Left hindlimb (tissue), 1 donor: ENCODE data around the gene BTBD1.
A peak's percentile ranks its signal among the peaks of the same experiment; 100 is the strongest.
"Not testable (repeated sequence)": the region's sequence is repeated elsewhere in the genome, so short reads cannot be mapped to it uniquely, and the experiment has no call there.

ENCODE experiments used
- DNase-seq: peaks from one replicate; pipeline ENCODE4 v3.0.0-alpha.2; 2018

The BTBD1 gene

DNA sequence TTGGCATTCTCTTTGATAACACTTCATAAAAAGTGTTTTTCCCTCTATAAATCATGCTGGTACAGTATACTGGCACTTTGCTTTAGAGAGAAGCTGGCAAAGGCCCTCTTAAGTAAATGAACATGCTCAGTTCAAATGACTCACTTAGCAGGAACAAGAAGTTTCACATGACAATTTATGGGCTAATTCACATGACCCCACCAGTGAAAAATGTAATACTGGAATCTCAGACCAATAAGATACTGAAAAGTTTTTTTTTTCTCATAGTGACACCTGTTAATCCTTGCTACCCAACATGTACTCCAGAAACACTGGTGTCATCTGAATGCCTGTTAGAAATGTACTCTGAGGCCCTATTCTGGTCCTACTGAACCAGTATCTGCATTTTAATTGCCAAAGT, 13.9 kb downstream of the BTBD1 start:
- no peak for DNase-seq

DNA sequence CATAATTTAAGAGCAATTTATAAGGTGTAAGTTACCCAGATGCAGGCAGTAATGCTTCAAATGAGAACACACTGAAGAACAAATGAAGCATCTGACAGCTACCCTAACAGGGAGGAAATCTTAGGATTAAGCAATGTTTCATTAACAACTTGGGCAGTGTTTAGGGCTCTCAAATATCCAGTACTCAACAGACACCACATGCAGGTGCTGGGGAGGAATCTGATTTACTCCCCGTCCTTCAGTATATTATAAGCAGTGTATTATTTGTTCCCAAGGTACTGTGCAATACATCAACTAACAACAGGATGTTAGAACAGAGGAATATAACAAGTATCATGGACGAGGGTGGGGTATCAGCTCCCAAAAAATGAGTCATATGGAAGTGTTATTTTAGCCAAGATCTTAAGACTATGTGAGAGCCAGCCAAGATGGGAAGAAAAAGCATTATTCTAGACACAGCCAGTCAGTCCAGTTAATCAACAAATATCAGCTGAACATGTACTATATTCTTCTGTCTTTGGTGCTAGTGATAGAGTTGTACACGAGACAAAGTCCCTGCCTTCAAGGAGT, 20.4 kb downstream of the BTBD1 start:
- no peak for DNase-seq

DNA sequence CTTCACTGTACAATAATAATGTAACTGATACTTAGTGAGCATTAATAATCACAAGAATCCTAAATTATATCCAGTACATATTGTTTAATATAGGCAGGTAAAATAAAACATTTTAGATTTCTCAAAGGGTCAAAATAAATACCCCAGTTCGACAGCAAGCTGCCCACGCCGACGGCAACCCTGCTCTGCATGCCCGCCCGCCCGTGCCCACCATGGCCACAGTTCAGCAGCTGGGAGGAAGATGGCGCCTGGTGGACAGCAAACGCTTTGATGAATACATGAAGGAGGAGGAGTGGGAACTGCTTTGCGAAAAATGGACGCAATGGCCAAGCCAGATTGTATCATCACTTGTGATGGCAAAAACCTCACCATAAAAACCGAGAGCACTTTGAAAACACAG, 22.9 kb downstream of the BTBD1 start:
- DNase-seq = no peak

DNA sequence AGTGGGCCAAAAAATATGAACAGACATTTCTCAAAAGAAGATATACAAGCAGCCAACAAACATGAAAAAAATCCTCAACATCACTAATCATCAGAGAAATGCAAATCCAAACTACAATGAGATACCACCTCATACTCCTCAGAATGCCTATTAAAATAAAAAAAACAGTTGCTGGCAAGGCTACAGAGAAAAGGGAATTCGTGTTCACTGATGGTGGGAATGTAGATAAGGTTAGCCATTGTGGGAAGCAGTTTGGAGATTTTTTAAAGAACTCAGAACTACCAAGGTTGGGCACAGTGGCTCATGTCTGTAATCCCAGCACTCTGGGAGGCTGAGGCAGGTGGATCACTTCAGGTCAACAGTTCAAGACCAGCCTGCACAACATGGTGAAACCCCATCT, 27.8 kb downstream of the BTBD1 start:
- no peak for DNase-seq

DNA sequence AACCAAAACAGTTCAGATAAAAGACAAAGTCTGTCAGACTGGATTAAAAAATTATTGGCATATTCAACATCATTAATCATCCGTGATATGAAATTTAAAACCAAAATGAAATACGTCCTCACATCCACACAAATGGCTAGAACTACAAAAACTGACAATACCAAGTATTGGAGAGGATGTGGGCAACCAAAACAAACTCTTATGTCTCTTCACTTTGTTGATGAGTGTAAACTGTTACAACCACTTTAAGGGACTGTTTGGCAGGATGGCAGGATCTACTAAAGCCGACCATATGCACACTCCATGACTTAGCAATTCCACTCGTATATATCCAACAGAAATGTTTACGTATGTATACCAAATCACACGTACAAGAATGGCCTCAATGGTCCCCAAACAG, 30.8 kb downstream of the BTBD1 start:
- DNase-seq = no peak

DNA sequence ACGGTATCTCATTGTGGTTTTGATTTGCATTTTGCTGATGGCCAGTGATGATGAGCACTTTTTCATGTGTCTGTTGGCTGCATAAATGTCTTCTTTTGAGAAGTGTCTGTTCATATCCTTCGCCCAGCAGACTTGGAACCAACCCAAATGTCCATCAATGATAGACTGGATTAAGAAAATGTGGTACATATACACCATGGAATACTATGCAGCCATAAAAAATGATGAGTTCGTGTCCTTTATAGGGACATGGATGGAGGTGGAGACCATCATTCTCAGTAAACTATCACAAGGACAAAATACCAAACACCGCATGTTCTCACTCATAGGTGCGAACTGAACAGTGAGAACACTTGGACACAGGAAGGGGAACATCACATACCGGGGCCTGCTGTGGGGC, 35.8 kb downstream of the BTBD1 start:
- DNase-seq = not testable (repeated sequence)

DNA sequence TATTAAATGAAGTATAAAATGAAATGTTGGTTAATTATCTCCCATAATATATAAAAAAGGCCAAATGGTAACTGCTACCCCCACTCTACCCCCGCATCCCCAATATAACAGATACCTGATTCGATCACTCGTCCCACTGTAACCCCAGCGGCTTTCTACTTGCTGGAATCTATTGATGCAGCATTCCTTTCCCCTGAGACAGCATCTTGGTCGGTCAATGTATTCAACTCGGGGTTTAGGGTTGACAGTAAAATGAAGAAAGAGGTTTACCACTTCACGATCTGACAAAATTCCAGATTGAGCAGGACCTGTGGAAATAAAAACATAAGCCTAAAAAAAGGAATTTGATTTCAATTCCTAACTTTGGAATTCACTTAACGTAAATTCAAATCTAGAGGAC, 37.0 kb downstream of the BTBD1 start:
- DNase-seq = no peak

DNA sequence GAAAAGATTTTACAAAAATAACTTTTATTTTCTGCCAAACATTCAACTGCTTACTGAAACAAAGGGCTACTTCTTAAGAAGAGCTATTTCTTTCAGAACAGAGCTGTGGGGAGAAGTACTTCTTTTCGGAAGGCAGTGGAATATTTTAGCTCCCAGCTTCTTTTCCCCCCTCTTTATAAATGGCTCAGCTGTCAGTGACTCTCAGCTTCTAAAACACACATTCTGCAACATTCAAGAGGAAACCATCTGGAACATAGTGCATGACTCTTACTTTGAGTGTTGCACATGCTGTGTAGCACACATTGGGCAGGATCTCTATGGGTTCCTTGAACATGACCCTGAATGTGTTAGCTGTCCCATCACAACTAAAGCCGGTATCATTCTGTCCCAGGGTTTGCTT, 48.6 kb downstream of the BTBD1 start:
- DNase-seq = no peak

DNA sequence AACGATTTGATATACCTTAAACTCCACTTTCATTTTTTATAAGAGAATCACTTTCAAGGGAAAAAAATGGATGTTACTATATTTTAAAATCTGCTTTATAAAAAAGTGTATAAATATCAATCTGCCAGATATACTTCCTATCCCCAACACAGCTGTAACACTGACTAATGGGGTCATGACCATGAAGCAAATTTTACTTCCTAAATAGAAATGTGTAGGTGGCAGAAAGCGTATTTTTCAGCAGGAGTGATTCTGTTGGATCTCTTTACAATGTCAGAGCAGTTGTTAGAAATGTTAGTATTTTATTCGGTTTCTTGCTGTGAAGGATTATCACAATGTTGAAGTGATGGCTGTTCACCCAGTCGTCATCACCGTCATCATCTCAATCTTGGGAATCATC, 50.1 kb downstream of the BTBD1 start:
- DNase-seq = no peak

DNA sequence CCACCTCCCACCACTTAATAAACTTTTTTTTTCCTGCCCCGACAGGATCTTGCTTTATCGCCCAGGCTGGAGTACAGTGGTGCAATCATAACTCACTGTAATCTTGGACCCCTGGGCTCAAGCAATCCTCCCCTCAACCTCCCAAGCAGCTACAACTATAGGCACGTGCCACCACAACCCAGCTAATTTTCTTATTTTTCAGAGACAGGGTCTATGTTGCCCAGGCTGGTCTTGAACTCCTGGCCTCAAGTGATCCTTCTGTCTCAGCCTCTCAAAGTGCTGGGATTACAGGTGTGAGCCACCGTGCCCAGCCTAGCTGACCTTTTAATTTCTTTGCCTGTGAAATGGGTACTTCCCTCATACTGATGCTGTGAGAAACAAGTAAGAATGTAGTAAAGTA, 51.7 kb downstream of the BTBD1 start:
- DNase-seq = no peak

DNA sequence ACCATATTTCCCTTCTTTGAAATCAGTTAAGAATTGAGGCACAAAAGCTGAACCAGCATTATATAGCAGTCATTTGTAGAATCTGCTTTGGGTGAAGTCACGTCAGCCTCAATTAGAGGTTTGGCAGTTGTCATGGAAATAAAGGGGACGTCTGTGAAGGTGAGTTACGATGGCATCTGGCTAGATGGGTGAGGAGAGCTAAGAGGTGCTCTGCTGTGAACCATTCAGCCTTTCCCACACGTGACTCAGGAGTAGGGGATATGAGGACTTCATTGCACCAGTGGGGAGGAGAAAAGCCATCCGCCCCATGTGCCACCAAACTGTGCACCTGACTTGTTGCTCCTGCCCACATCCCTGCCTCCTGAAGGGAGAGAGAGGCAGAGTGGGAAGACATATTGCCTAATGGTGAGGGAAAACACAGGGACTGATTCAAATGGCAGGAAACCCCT, 52.8 kb downstream of the BTBD1 start:
- no peak for DNase-seq

DNA sequence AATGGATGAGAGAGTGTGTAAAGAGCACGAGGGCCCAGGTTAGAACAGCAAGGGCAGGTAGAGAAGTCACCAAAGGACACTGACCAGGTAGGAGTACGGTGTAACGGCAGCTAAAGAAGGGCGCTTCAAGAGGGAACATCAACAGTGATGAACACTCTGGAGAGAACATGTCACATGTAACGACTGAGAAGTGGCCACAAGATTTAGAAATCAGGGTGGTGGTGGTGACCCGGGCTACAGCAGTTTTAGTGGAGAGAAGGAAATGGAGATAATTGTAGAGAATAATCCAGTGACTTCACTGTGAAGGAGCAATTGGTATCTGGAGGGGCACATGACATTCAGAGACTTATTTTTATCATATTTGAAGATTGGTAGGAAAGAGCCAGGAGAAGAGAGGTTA, 54.4 kb downstream of the BTBD1 start:
- no peak for DNase-seq

DNA sequence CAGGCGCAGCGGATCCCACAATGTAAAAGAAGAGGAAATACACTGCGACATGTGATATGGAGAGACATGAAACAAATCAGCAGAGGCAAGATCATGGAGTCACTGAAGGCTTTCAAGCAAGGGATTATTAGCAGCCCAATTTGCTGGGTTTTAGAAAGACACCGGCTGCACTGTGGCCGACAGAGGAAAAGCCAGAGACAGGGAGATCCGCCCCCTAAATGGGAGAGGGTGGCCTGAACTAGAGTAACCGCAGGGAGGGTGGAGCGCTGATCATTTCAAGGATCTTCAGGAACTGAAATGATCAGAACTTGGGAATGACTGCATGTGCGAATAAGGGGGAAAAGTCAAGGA, 55.0 kb downstream of the BTBD1 start:
- DNase-seq = no peak

DNA sequence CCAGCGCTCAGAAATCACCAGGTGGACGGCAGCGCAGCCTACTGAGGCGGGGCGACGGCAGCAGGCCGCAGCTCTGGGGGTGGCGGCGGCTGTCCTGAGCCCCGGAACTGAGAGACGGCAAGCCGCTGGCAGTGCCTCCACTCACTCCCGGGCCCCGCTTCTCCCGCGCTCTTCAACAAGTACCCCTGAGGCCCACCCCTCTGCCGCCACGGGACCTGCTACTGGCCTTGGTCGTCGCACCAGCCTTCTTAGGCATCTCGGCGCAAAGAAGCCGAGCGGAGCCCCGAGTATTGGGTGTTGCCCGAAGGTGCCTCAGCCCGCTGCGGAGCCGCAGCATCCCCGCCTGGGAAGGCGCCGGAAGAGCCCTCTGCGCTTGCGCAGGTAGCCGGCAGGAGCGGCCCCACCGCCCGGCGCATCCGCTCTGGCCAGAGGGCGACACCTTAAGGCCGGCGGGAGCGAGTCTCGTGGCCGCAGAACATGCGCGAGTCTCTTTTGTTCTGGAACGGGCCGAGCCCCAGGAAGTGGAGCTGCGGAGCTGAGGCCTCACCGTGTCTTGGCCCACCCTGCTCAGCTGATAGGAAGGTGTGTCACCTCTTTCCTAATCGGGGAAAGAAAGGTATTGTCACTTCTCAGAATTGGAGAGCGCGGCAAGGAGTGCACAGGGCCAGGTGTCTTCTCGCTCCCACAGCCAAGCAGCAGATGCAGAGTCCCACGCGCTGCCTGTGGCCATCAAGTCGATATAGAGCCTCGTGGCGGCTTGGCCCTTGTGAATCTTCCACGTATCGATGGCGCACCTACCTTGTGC, 55.6 kb downstream of the BTBD1 start, which contains the start of gene C15orf40:
C15orf40 (minus strand) TSS at position 369 of the 805 bp plus-strand sequence; CDS start at position 337, 32 bp downstream.
- DNase-seq = peak; percentile 91

DNA sequence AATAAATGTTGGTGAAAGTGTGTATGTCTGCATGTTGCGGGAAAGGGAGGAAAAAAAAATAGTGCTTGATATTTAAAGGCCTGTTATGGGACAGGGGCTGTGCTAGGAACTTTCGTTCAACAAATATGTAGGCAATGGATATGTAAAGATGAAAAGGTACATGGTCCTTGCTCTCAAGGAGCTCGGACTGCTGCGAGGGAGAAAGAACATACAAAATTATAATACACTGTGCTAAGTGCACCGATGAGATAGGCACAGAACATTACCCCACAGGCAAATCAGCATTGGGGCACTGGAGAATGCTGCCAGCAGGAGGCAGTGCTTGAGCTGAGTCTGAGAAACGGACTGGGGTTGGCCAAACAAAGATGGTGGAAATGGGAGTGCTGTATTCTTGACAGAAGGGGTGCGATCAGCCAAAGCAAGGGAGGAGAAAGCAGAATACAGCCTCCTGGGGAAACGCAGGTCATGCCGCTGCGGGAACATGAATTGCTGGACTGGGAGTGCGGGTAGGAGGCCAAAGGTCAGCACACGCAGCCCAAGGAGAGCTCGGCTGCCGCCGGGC, 56.3 kb downstream of the BTBD1 start:
- peak; percentile 70 for DNase-seq

DNA sequence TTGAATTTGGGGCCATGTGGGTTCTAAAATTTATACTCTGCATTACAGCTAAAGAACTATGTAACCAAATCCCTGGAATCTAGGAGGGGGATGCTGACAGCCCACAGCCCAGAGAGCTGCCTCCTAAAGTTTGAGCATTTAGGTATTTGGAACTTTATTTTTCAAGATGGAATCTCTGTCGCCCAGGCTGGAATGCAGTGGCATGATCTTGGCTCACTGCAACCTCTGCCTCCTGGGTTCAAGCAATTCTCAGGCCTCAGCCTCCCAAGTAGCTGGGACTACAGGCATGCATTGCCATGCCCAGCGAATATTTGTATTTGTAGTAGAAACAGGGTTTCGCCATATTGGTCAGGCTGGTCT, 66.4 kb downstream of the BTBD1 start:
- not testable (repeated sequence) for DNase-seq

DNA sequence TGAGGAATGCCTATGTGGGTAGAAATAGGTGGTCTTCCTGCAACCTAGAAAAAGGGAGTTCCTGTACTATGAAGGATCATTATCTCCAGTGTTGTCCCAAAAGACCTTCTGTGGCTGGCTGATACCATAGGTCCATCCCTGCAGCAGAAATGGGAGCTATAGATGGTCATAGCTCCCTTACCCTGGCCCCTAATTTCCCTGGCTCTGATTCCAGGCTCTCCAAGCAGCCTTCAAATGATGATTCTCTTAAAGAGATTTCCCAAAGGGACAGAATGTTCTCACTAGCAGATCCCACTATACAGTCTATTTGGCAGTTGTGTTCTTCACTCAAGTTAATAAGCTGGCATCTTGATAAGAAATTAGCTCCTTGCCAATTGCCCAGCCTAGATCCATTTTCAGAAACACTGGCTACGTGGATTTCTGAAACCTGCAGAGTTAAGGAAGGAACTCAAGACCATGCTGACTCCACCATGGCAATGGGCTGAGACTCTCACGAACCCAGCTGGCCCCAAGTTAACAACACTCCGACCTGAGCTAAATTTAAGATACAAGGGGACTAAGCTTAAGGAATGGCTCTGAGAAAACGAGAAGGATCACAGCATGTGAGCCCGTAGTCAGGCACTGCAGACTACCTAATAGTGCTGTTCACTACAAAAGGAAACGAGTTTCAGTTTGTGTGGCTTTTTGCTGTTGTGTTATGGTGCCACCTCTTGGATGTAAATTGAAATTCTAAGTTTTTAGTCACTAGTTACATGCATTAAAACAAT, 67.0 kb downstream of the BTBD1 start:
- DNase-seq = peak; percentile 37

DNA sequence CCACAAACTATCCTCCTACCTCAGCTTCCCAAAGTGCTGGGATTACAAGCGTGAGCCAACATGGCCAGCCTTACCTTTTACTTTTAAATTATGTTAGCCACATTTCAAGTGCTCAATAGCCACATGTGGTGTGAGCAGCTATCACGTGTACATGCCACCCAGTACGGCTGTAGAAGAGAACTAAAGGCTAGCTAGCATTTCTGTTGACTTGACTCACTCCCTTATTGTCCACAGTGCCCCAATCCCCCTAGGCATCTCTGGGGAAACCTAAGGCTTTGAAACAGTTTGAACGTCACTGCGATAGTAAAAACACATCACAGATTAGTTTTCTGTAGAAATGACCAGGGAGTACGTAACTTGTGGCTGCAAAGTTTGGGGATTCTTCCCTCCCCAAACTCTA, 67.6 kb downstream of the BTBD1 start:
- no peak for DNase-seq

DNA sequence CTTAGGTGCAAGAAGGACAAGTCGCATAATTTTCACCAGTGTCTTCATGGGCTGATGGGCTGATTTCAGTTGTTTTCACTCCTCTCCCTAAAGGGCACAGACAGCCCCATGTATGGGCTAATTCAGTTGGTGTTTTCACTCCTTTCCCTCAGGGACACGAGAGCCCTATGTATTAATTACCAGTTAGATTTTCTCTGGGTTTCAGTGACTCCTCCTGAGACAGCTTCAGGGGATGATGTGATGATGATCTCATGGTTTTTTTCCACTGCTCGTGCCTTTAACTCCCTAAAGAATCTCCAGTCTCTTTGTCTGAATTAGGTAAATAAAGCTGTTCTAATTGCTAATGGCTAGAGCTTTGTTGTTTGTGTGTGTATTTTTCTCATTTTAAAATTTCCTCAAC, 71.1 kb downstream of the BTBD1 start:
- no peak for DNase-seq

DNA sequence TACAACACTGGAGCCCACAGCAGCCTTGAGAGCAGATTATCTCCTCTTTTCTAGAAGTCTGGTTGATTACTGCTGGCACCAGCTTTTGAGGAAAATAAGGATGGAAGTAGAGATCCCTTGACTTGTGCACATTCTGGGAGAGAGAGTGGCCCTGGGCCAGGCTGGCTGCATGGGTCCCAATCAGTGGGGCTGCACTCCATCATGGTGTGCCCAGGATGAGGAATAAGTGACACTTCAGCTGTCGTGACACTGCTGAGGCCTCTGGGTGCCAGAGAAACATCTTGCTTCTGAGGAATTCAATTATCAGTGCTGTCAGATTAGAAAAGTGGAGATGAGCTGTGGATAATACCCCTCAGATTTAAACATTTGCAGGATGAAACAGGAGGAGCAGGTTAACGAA, 72.0 kb downstream of the BTBD1 start:
- DNase-seq = no peak

DNA sequence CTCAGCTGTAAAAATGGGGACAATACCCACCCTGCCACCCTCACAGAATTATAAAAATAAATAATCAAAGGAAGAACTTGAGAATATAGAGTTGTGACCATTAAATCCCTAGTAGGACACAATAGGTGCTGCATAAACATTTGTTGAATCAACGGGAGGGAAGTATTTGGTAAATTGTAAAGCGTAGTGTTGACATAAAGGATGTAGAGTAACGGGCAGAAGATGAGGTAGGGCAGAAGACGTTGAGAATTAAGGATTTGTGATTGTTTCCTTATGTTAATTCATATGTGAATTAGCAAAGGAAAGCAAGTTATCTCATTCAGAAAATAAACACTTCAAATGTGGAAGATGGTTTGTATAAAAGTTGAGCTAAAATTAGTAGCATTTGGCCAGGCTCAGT, 73.9 kb downstream of the BTBD1 start:
- DNase-seq = no peak

DNA sequence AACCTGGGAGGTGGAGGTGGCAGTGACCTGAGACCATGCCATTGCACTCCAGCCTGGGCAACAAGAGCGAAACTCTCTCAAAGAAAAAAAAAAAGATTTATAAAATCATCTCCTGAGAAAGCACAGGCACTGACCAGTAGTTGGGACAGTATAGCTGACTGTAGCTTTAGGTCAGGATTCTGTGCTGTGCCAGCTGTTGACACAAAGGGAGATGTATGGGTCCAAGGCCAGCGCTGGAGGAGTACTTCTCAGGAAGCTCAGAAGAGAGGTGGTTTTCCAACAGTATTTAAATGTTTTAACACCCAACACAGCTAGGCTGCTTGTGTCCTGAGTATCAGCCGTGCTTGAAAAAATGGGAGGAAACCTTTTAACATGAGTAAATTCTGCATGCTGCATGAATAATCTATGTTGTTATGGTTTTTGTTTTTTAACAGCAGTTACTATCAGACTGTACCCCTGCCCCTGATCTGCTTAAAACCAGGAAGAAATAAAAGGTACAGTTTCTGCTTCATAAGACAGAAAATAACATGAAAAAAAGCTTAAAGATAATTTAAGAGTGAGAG, 74.5 kb downstream of the BTBD1 start:
- DNase-seq = no peak

DNA sequence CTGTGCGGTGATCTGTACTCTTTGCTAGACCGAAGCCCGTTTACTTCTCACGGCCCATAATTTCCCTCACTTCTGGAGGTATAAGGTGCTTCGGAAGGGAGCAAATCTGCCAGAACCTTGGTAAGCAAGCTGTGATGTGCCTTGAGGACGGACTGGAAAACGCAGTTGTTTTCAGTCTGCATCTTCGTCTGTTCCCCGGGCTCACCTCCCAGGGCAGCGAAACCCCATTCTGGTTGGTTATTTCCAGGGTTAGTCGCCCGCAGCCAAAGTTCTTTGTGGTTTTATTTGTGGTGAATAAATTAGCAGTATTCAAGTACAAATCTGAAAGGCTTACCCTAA, 80.6 kb downstream of the BTBD1 start:
- no peak for DNase-seq
